Adrenal gland (tissue), 5 donors: ENCODE measurements around the gene SLC25A42.

Experiments
- CTCF ChIP-seq, 6 experiments: fragments of 450-650 bp in 4 of 6; fragments of 200-600 bp in 2 of 6; sonication (generic) in 1 of 6; IDR thresholded peaks; 1 replicate in 5 of 6; 2 replicates in 1 of 6; pipeline versions ENCODE4 v1.5.1 to v1.8.0; 2016 to 2021; ENCODE audit warnings: antibody characterized with exemption in 6 of 6, mild to moderate bottlenecking in 2 of 6, moderate library complexity in 1 of 6
- POLR2A ChIP-seq, 2 donors: fragments of 450-650 bp; IDR thresholded peaks; one replicate each; pipeline ENCODE4 v1.6.1; 2017; ENCODE audit warnings: antibody characterized with exemption in 2 of 2, mild to moderate bottlenecking in 2 of 2, moderate library complexity in 1 of 2
- donor health status: DM: no; HTN: no; CAD: no.

- TF ChIP-seq CTCF (IDR thresholded peaks at IDR 0.05) (no peak), POLR2A (IDR thresholded peaks at IDR 0.05) (no peak)
Observed at GRCh38 chr19:19076476-19076875, 12.7 kb downstream of the SLC25A42 start.
